ENCODE data around the gene ATP8B4. TPM values are rescaled to one million over a fixed set of nuclear protein-coding genes. Genes with fewer than 3 reads are reported as not detected.

ATP8B4 gene
- total and polyA plus RNA-seq, 4 donors: 1.9 to 19.7 (median 12.4) TPM

DNA sequence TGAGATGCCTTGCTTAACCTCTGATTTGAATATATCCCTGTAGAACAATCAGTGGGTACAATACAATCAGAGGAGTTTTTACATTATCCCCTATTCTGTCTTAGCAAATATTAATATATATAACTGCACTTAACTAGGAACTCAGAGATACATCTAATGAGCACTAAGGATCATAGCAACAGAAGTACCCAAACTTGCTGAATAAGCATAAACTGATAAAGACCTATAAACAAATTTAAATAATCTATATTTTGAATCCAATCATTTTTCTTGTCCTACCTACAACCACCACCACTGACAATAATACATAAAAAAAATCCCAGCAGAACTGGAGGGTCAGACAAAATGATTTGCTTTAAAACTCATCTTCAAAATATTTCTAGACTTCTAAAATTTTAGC, 106.2 kb downstream of the ATP8B4 start:
- TF ChIP-seq SP1 (IDR thresholded peaks at IDR 0.05): no peak
- TF ChIP-seq, protein P1, sequence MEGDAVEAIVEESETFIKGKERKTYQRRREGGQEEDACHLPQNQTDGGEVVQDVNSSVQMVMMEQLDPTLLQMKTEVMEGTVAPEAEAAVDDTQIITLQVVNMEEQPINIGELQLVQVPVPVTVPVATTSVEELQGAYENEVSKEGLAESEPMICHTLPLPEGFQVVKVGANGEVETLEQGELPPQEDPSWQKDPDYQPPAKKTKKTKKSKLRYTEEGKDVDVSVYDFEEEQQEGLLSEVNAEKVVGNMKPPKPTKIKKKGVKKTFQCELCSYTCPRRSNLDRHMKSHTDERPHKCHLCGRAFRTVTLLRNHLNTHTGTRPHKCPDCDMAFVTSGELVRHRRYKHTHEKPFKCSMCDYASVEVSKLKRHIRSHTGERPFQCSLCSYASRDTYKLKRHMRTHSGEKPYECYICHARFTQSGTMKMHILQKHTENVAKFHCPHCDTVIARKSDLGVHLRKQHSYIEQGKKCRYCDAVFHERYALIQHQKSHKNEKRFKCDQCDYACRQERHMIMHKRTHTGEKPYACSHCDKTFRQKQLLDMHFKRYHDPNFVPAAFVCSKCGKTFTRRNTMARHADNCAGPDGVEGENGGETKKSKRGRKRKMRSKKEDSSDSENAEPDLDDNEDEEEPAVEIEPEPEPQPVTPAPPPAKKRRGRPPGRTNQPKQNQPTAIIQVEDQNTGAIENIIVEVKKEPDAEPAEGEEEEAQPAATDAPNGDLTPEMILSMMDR (IDR thresholded peaks at IDR 0.05; ENCODE audit: low read depth, low read length, missing input control): no peak
- TF ChIP-seq FOXA2 (IDR thresholded peaks at IDR 0.05): no peak
- TF ChIP-seq YY1 (IDR thresholded peaks at IDR 0.05): no peak
- TF ChIP-seq, protein P2, sequence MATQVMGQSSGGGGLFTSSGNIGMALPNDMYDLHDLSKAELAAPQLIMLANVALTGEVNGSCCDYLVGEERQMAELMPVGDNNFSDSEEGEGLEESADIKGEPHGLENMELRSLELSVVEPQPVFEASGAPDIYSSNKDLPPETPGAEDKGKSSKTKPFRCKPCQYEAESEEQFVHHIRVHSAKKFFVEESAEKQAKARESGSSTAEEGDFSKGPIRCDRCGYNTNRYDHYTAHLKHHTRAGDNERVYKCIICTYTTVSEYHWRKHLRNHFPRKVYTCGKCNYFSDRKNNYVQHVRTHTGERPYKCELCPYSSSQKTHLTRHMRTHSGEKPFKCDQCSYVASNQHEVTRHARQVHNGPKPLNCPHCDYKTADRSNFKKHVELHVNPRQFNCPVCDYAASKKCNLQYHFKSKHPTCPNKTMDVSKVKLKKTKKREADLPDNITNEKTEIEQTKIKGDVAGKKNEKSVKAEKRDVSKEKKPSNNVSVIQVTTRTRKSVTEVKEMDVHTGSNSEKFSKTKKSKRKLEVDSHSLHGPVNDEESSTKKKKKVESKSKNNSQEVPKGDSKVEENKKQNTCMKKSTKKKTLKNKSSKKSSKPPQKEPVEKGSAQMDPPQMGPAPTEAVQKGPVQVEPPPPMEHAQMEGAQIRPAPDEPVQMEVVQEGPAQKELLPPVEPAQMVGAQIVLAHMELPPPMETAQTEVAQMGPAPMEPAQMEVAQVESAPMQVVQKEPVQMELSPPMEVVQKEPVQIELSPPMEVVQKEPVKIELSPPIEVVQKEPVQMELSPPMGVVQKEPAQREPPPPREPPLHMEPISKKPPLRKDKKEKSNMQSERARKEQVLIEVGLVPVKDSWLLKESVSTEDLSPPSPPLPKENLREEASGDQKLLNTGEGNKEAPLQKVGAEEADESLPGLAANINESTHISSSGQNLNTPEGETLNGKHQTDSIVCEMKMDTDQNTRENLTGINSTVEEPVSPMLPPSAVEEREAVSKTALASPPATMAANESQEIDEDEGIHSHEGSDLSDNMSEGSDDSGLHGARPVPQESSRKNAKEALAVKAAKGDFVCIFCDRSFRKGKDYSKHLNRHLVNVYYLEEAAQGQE (IDR thresholded peaks at IDR 0.05): no peak
- no peak for TF ChIP-seq TAF1 (conservative IDR thresholded peaks at IDR 0.05)
- no peak for TF ChIP-seq HNF4G (IDR thresholded peaks at IDR 0.05)
- TF ChIP-seq RAD21 (IDR thresholded peaks at IDR 0.05): no peak
- no peak for TF ChIP-seq GABPA (IDR thresholded peaks at IDR 0.05 in 1 of 2, conservative IDR thresholded peaks at IDR 0.05 in 1 of 2)
- TF ChIP-seq EGR1 (IDR thresholded peaks at IDR 0.05; ENCODE audit: low read depth in 2 of 2): no peak
- TF ChIP-seq JUND (IDR thresholded peaks at IDR 0.05): no peak
- TF ChIP-seq NR2F2 (IDR thresholded peaks at IDR 0.05): no peak
- TF ChIP-seq, protein P3, sequence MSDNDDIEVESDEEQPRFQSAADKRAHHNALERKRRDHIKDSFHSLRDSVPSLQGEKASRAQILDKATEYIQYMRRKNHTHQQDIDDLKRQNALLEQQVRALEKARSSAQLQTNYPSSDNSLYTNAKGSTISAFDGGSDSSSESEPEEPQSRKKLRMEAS (IDR thresholded peaks at IDR 0.05): no peak
- TF ChIP-seq, protein P4, sequence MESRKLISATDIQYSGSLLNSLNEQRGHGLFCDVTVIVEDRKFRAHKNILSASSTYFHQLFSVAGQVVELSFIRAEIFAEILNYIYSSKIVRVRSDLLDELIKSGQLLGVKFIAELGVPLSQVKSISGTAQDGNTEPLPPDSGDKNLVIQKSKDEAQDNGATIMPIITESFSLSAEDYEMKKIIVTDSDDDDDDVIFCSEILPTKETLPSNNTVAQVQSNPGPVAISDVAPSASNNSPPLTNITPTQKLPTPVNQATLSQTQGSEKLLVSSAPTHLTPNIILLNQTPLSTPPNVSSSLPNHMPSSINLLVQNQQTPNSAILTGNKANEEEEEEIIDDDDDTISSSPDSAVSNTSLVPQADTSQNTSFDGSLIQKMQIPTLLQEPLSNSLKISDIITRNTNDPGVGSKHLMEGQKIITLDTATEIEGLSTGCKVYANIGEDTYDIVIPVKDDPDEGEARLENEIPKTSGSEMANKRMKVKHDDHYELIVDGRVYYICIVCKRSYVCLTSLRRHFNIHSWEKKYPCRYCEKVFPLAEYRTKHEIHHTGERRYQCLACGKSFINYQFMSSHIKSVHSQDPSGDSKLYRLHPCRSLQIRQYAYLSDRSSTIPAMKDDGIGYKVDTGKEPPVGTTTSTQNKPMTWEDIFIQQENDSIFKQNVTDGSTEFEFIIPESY (IDR thresholded peaks at IDR 0.05): no peak
- DNase-seq (ENCODE audit: low spot score): no peak
- H3K36me3 ChIP-seq (ENCODE audit: control insufficient read depth in 4 of 4, insufficient read depth in 3 of 4, low read depth in 1 of 4, low read length in 3 of 4): peaks cover 0 to 5% (median 0%) of the 10 kb centered on the region in 4 donors
- no peak overlapping the region for H3K9ac ChIP-seq (ENCODE audit: low read depth in 1 of 2, low read length in 2 of 2)
- no peak overlapping the region for H3K4me3 ChIP-seq (ENCODE audit: low read depth in 1 of 3, low read length in 3 of 3)
- no peaks in the 10 kb centered on the region for H3K9me3 ChIP-seq (ENCODE audit: control insufficient read depth in 4 of 4, low read length in 3 of 4)
- H3K27ac ChIP-seq (ENCODE audit: low read depth in 1 of 2, low read length in 2 of 2): no peak overlapping the region
- H3K27me3 ChIP-seq (ENCODE audit: control insufficient read depth in 4 of 4, insufficient read depth in 4 of 4, low read length in 3 of 4): no peaks in the 10 kb centered on the region
- peaks cover 0 to 6% (median 4%) of the 10 kb centered on the region in 4 donors for H3K4me1 ChIP-seq (ENCODE audit: control insufficient read depth in 4 of 4, insufficient read depth in 4 of 4, low read length in 3 of 4)

DNA sequence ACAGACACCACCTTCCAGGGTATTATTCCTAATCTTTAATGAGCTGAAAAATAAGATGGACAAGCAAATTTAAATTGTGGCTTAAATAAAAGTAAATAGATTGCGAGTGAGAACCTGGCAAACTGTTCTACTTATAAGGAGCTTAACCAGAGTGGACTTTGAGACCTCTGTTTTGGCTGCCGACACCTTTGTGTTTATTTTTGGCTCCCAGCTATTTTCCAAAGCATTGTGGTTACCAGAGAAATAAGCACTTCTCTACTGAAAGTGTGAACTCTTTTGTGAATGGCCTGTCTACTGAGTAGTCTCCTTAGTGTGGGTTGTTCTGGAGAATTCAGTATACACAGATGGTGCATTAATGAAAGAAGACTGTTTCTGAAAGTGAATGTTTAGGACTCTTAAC, 109.4 kb downstream of the ATP8B4 start:
- Histone ChIP-seq H3K4me3 (ENCODE audit: low read depth in 1 of 3, low read length in 3 of 3) (no peak overlapping the region), H3K9ac (ENCODE audit: low read depth in 1 of 2, low read length in 2 of 2) (no peak overlapping the region), H3K4me1 (ENCODE audit: control insufficient read depth in 4 of 4, insufficient read depth in 4 of 4, low read length in 3 of 4) (peaks cover 0 to 6% (median 1%) of the 10 kb centered on the region in 4 donors), H3K27me3 (ENCODE audit: control insufficient read depth in 4 of 4, insufficient read depth in 4 of 4, low read length in 3 of 4) (no peaks in the 10 kb centered on the region), H3K27ac (ENCODE audit: low read depth in 1 of 2, low read length in 2 of 2) (no peak overlapping the region), H3K9me3 (ENCODE audit: control insufficient read depth in 4 of 4, low read length in 3 of 4) (no peaks in the 10 kb centered on the region), H3K36me3 (ENCODE audit: control insufficient read depth in 4 of 4, insufficient read depth in 3 of 4, low read depth in 1 of 4, low read length in 3 of 4) (no peaks in the 10 kb centered on the region)
- no peak for TF ChIP-seq RXRA (IDR thresholded peaks at IDR 0.05)
- TF ChIP-seq HNF4A (conservative IDR thresholded peaks at IDR 0.05): peak; percentile 65 to 74
- no peak for DNase-seq (ENCODE audit: low spot score)
- WGBS: 31% methylated on average over 2 of the region's 2 CpGs

All from liver (tissue), 9 donors.